ENCODE measurements around the gene DHRS7B. TPM values are rescaled to one million over a fixed set of nuclear protein-coding genes. Genes with fewer than 3 reads are reported as not detected.
A peak's percentile ranks its signal among the peaks of the same experiment; 100 is the strongest.

The DHRS7B gene
- polyA plus RNA-seq, 1 of the 3 experiments (the other 2 are of a cell fraction), result 17.8 TPM

DNA sequence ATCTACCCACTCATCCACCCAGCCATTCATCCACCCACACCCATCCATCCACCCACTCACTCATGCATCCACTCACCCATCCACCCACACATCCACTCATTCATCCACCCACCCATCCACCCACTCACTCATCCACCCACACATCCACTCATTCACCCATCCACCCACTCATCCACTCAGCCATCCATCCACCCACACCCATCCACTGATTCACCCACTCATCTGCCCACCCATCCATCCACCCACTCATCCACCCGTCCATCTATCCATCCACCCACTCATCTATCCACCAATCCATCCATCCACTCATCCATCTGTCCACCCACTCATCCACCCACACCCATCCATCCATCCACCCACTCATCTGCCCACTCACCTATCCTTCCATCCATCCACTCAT, 109.2 kb downstream of the DHRS7B start (continued):
- TF ChIP-seq FOSL2 (IDR thresholded peaks at IDR 0.05; ENCODE audit: borderline replicate concordance, low read depth) (no peak), NRF1 (IDR thresholded peaks at IDR 0.05; ENCODE audit: low read depth, low read length) (no peak)
- TF ChIP-seq, protein P1, sequence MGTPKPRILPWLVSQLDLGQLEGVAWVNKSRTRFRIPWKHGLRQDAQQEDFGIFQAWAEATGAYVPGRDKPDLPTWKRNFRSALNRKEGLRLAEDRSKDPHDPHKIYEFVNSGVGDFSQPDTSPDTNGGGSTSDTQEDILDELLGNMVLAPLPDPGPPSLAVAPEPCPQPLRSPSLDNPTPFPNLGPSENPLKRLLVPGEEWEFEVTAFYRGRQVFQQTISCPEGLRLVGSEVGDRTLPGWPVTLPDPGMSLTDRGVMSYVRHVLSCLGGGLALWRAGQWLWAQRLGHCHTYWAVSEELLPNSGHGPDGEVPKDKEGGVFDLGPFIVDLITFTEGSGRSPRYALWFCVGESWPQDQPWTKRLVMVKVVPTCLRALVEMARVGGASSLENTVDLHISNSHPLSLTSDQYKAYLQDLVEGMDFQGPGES (IDR thresholded peaks at IDR 0.05; ENCODE audit: low read depth, low read length), result no peak

DNA sequence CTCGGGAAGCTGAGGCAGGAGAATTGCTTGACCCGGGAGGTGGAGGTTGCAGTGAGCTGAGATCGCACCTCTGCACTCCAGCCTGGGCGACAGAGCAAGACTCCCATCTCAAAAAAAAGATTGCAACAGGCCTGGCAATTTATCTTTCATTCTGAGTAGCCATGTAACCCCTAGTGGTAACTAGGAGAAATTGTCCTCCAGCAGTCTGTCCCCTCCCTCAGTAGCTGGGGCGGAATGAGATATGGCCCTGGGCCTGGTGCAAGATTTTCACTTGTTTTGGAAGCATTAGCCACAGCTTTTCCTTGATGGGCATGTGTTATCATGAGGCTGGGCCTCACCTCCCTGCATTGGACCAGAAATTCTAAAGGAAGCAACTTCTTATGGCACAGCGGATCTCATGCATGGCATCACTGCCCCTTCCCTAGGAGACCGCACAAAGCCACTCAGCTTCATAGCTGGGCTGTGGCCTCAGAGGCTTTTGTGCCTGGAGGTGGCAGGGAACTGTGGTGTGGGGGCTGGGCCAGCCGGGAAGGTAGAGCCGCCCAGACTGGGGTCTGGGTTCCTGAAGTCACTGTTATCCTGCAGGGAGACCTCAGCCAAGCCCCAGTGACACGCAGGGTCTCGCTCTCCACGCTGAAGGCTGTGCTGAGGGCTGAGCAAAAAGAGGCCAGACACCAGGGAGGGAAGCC, 113.1 kb downstream of the DHRS7B start:
- Histone ChIP-seq H3K27me3 (ENCODE audit: insufficient read depth) (no peaks in the 10 kb centered on the region), H3K9ac (no peak overlapping the region), H3K36me3 (replicated peaks in 1 of 2; ENCODE audit: control insufficient read depth in 1 of 2, insufficient read depth in 2 of 2, low read length in 1 of 2) (no peaks in the 10 kb centered on the region), H3K4me3 (ENCODE audit: low read depth in 2 of 2, low read length in 1 of 2) (no peak overlapping the region), H4K20me1 (ENCODE audit: insufficient read depth) (no peaks in the 10 kb centered on the region), H3K79me2 (ENCODE audit: insufficient read depth) (no peaks in the 10 kb centered on the region), H3K9me2 (no peaks in the 10 kb centered on the region), H3K4me2 (no peak overlapping the region), H3K4me1 (ENCODE audit: control insufficient read depth in 1 of 2, insufficient read depth in 2 of 2, low read depth in 1 of 2, low read length in 1 of 2) (no peaks in the 10 kb centered on the region; a peak in 1 of 4 replicates), H3K27ac (ENCODE audit: low read depth in 2 of 2, low read length in 1 of 2) (no peak overlapping the region), H3F3A (replicated peaks; ENCODE audit: insufficient read depth) (no peaks in the 10 kb centered on the region), H3K9me3 (no peaks in the 10 kb centered on the region), H2AFZ (ENCODE audit: low read depth) (no peak overlapping the region)
- CTCF ChIA-PET, result interaction anchor here (0.7 to 2.4 kb wide), 12 partner anchors 9 to 273 kb away, joined by 3 to 9 read pairs (median 4); no protein-coding TSS in a partner anchor
- DNase-seq, result peak; percentile 74
- WGBS (ENCODE audit: low lambda C conversion rate), result 86% methylated on average over 10 of the region's 12 CpGs
- peak; percentile 43 for TF ChIP-seq RAD21 (IDR thresholded peaks at IDR 0.05; ENCODE audit: low read length)
- TF ChIP-seq, protein P2, sequence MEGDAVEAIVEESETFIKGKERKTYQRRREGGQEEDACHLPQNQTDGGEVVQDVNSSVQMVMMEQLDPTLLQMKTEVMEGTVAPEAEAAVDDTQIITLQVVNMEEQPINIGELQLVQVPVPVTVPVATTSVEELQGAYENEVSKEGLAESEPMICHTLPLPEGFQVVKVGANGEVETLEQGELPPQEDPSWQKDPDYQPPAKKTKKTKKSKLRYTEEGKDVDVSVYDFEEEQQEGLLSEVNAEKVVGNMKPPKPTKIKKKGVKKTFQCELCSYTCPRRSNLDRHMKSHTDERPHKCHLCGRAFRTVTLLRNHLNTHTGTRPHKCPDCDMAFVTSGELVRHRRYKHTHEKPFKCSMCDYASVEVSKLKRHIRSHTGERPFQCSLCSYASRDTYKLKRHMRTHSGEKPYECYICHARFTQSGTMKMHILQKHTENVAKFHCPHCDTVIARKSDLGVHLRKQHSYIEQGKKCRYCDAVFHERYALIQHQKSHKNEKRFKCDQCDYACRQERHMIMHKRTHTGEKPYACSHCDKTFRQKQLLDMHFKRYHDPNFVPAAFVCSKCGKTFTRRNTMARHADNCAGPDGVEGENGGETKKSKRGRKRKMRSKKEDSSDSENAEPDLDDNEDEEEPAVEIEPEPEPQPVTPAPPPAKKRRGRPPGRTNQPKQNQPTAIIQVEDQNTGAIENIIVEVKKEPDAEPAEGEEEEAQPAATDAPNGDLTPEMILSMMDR (IDR thresholded peaks at IDR 0.05), result peak; percentile 57
- TF ChIP-seq, protein P3, sequence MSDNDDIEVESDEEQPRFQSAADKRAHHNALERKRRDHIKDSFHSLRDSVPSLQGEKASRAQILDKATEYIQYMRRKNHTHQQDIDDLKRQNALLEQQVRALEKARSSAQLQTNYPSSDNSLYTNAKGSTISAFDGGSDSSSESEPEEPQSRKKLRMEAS (IDR thresholded peaks at IDR 0.05; ENCODE audit: low read depth), result no peak
- POLR2A ChIA-PET, result interaction anchor here (0.9 kb wide), 1 partner anchor 11 kb away, joined by 3 read pairs; no protein-coding TSS in a partner anchor

DNA sequence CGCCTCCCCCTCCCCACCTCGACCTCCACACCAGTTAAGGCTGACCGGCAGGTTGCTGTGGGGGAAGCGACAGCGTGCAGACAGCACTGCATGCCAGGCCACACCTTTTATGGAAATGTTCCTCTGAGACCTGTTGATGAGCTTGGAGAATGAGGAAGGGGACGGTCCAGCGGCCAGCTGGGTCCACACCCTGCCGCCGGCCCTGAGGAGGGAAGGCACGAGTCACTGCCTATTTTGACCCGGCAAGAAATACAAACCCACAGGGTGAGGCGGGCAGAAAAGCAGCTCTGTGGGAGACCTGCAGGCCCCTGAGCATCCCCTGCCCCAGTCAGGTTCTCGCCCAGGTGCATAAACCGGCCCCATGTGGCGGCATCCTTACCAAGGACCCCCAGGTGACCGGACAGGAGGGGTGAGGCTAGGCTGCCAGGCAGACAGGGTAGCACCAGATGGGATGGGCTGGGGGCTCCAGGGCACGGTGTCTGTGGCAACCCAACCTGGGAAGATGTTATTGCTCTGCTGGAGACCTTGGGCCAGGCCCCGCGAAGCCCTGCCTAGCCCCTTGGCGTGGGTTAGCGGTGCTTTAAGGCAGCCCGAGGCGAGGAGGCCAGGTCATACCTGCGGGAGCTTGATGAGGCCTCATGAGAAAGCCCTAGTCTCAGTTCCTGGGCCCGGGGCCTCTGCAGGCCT, 113.7 kb downstream of the DHRS7B start:
- Histone ChIP-seq H3K27ac (ENCODE audit: low read depth in 2 of 2, low read length in 1 of 2) (no peak overlapping the region), H2AFZ (ENCODE audit: low read depth) (no peak overlapping the region), H3K79me2 (ENCODE audit: insufficient read depth) (no peaks in the 10 kb centered on the region), H3K36me3 (replicated peaks in 1 of 2; ENCODE audit: control insufficient read depth in 1 of 2, insufficient read depth in 2 of 2, low read length in 1 of 2) (no peaks in the 10 kb centered on the region), H3K27me3 (ENCODE audit: insufficient read depth) (no peaks in the 10 kb centered on the region), H3F3A (replicated peaks; ENCODE audit: insufficient read depth) (no peaks in the 10 kb centered on the region), H4K20me1 (ENCODE audit: insufficient read depth) (no peaks in the 10 kb centered on the region), H3K4me2 (no peak overlapping the region), H3K4me3 (ENCODE audit: low read depth in 2 of 2, low read length in 1 of 2) (no peak overlapping the region), H3K9ac (no peak overlapping the region), H3K9me3 (no peaks in the 10 kb centered on the region), H3K4me1 (ENCODE audit: control insufficient read depth in 1 of 2, insufficient read depth in 2 of 2, low read depth in 1 of 2, low read length in 1 of 2) (no peaks in the 10 kb centered on the region; a peak in 1 of 4 replicates), H3K9me2 (no peaks in the 10 kb centered on the region)
- CTCF ChIA-PET, result interaction anchor here (0.9 to 2.4 kb wide), 11 partner anchors 9 to 272 kb away, joined by 3 to 9 read pairs (median 4); no protein-coding TSS in a partner anchor
- no peak for DNase-seq
- POLR2A ChIA-PET, result no interaction called here
- WGBS (ENCODE audit: low lambda C conversion rate), result 70% methylated on average over 4 of the region's 25 CpGs
- TF ChIP-seq FOXM1 (IDR thresholded peaks at IDR 0.05; ENCODE audit: low read depth) (no peak), JUND (IDR thresholded peaks at IDR 0.05) (no peak), TCF12 (IDR thresholded peaks at IDR 0.05) (no peak), ELF1 (IDR thresholded peaks at IDR 0.05) (no peak), RFX5 (IDR thresholded peaks at IDR 0.05; ENCODE audit: low read length) (no peak), YY1 (IDR thresholded peaks at IDR 0.05; ENCODE audit: low read depth) (no peak), EP300 (IDR thresholded peaks at IDR 0.05; ENCODE audit: borderline replicate concordance in 1 of 2, low read depth in 1 of 2, low read length in 1 of 2) (no peak), NFIC (IDR thresholded peaks at IDR 0.05; ENCODE audit: borderline replicate concordance) (no peak)
- TF ChIP-seq, protein P4, sequence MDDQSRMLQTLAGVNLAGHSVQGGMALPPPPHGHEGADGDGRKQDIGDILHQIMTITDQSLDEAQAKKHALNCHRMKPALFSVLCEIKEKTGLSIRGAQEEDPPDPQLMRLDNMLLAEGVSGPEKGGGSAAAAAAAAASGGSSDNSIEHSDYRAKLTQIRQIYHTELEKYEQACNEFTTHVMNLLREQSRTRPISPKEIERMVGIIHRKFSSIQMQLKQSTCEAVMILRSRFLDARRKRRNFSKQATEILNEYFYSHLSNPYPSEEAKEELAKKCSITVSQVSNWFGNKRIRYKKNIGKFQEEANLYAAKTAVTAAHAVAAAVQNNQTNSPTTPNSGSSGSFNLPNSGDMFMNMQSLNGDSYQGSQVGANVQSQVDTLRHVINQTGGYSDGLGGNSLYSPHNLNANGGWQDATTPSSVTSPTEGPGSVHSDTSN (IDR thresholded peaks at IDR 0.05), result no peak
- TF ChIP-seq, protein P3 (IDR thresholded peaks at IDR 0.05; ENCODE audit: low read depth), result no peak
- TF ChIP-seq, protein P5, sequence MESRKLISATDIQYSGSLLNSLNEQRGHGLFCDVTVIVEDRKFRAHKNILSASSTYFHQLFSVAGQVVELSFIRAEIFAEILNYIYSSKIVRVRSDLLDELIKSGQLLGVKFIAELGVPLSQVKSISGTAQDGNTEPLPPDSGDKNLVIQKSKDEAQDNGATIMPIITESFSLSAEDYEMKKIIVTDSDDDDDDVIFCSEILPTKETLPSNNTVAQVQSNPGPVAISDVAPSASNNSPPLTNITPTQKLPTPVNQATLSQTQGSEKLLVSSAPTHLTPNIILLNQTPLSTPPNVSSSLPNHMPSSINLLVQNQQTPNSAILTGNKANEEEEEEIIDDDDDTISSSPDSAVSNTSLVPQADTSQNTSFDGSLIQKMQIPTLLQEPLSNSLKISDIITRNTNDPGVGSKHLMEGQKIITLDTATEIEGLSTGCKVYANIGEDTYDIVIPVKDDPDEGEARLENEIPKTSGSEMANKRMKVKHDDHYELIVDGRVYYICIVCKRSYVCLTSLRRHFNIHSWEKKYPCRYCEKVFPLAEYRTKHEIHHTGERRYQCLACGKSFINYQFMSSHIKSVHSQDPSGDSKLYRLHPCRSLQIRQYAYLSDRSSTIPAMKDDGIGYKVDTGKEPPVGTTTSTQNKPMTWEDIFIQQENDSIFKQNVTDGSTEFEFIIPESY (IDR thresholded peaks at IDR 0.05; ENCODE audit: borderline replicate concordance, low read depth), result no peak

All from SK-N-SH (cell line).